ENCODE measurements around the gene PIP4K2B. TPM values are rescaled to one million over a fixed set of nuclear protein-coding genes. Genes with fewer than 3 reads are reported as not detected.

Gene PIP4K2B
- 28.2 and 48.9 TPM in 2 replicates for total RNA-seq

GRCh38 chr17:38799501-38800236 lies at the start of gene PIP4K2B:
TSS of gene PIP4K2B (minus strand) at chr17:38799556. CDS start at chr17:38799424, 132 bp downstream.

GRCh38 chr17:38824899-38825761 lies 25.8 kb upstream of the PIP4K2B start, which contains the start of gene CWC25:
TSS of gene CWC25 (minus strand) at chr17:38825321. CDS start at chr17:38825183, 138 bp downstream.

GRCh38 chr17:38752308-38753070 lies 46.9 kb downstream of the PIP4K2B start, which contains the start of gene PSMB3:
TSS of gene PSMB3 (plus strand) at chr17:38752741. CDS start at chr17:38752827, 86 bp downstream.

GRCh38 chr17:38748149-38748891 lies 51.0 kb downstream of the PIP4K2B start, which contains the start of gene PCGF2:
TSS of gene PCGF2 (minus strand) at chr17:38748336. CDS start at chr17:38740402, 7,934 bp downstream.

GRCh38 chr17:38729886-38730525 lies 69.3 kb downstream of the PIP4K2B start, which contains the start of gene CISD3:
TSS of gene CISD3 (plus strand) at chr17:38730341. CDS start at chr17:38730359, 18 bp downstream.

Other genes with a start within 250 kb of the PIP4K2B start
- gene SRCIN1, start 193.6 kb downstream of the PIP4K2B start, total RNA-seq: under 0.01 and 0.06 TPM in 2 replicates
- gene EPOP, start 124.6 kb downstream of the PIP4K2B start, total RNA-seq: 4.4 and 4.5 TPM in 2 replicates
- 20.4 and 27.7 TPM in 2 replicates for gene MLLT6, start 94.3 kb downstream of the PIP4K2B start, total RNA-seq
- 5.5 and 7.7 TPM in 2 replicates for gene CISD3, start 69.2 kb downstream of the PIP4K2B start, total RNA-seq
- 11.7 and 12.4 TPM in 2 replicates for gene PCGF2, start 51.2 kb downstream of the PIP4K2B start, total RNA-seq
- gene PSMB3, start 46.8 kb downstream of the PIP4K2B start, total RNA-seq: 127 and 131 TPM in 2 replicates
- 7.5 and 7.6 TPM in 2 replicates for gene CWC25, start 25.8 kb upstream of the PIP4K2B start, total RNA-seq
- 1,498 and 1,695 TPM in 2 replicates for gene RPL23, start 54.2 kb upstream of the PIP4K2B start, total RNA-seq
- 149 and 172 TPM in 2 replicates for gene LASP1, start 70.5 kb upstream of the PIP4K2B start, total RNA-seq
- gene FBXO47, start 167.8 kb upstream of the PIP4K2B start, total RNA-seq: not detected in 2 replicates

Data from cardiac ventricle fibroblast (primary cell).